Pancreas (tissue), 10 donors: ENCODE data around the gene OSBPL8. TPM values are rescaled to one million over a fixed set of nuclear protein-coding genes. Genes with fewer than 3 reads are reported as not detected.

ENCODE experiments used
- ATAC-seq, 4 donors: fragments of 200-7000 bp; cut with Tn5 transposase; one replicate each; pipeline versions ENCODE4 v1.8.0 to v1.9.1; 2020; ENCODE audit warnings: mild to moderate bottlenecking in 4 of 4, moderate library complexity in 4 of 4
- DNase-seq, 6 donors: peaks; one replicate each; pipeline ENCODE4 v3.0.0-alpha.2; 2020
- FAIRE-seq: peaks from 2 replicates; lab custom pipeline; 2012; peaks lifted over from hg19 to GRCh38; lab: Jason Lieb, UNC
- H3K27ac ChIP-seq, 4 donors: fragments of 200-600 bp; sonication (generic); 1 replicate in 3 of 4; 2 replicates in 1 of 4; pipeline versions ENCODE4 v1.5.0 to v1.8.0; 2020
- H3K27me3 ChIP-seq, 4 donors: fragments of 200-600 bp; one replicate each; pipeline ENCODE4 v1.8.0; 2021
- H3K36me3 ChIP-seq, 3 donors: fragments of 200-600 bp; sonication (generic) in 1 of 3; one replicate each; pipeline versions ENCODE4 v1.5.0 to v1.8.0; 2020 to 2021
- H3K4me1 ChIP-seq, 3 donors: fragments of 200-600 bp; one replicate each; pipeline ENCODE4 v1.8.0; 2021
- H3K4me3 ChIP-seq, 4 donors: fragments of 200-600 bp; sonication (generic) in 2 of 4; one replicate each; pipeline versions ENCODE4 v1.5.0 to v1.8.0; 2020 to 2021
- H3K9me3 ChIP-seq, 4 donors: fragments of 200-600 bp; one replicate each; pipeline ENCODE4 v1.8.0; 2021
- CTCF ChIP-seq, 4 donors: fragments of 200-600 bp; sonication (generic) in 3 of 4; IDR thresholded peaks; one replicate each; pipeline versions ENCODE4 v1.5.0 to v1.8.0; 2021; ENCODE audit warnings: antibody characterized with exemption in 4 of 4
- WGBS, 2 donors: extraction: QIAGEN DNeasy Blood & Tissue Kit; methylation state at CpG; one replicate each; pipeline ENCODE4 v1.1.7; 2013; 5-methylcytosine and 5-hydroxymethylcytosine counted together
- intact Hi-C, 3 donors: fragments of 100-400 bp; cut with DNase I; formaldehyde crosslinking; loops; one replicate each; pipeline versions ENCODE4 v1.11.1 to v1.14.2; 2022
- polyA plus RNA-seq, 2 donors: library from polyadenylated mRNA; stranded (reverse); fragments of 200-250 nt; gene quantifications; one replicate each; pipeline ENCODE4 v1.2.3, GENCODE V29; 2013
- total RNA-seq, 6 donors: library from RNA; stranded (reverse); fragmentation: NEBNext Ultra II Directional in 4 of 6; extraction: Animal tissue kit (Norgen Biotek cat#: 25700) in 4 of 6; gene quantifications; one replicate each; pipeline versions ENCODE4 v1.2.1 to v1.2.4, GENCODE V29; 2021 to 2023
- donor health status: healthy with polysubstance abuse.
- donor health status: DM: no; HTN: no; CAD: no; lungs with moderate emphysema.
- donor health status: DM: no; HTN: no; CAD: no.
- donor health status: control.
- donor health status: control.
- donor health status: Bipolar disorder and iron deficiency.
- donor health status: DM: yes; HTN: yes; CAD: no.
- donor health status: DM: no; HTN: no; CAD: no.
- donor health status: DM: no; HTN: no; CAD: no.
- donor health status: DM: yes; HTN: yes; CAD: no.

The OSBPL8 gene
- total and polyA plus RNA-seq, 8 donors = 3.6 to 39.6 (median 22.7) TPM

DNA sequence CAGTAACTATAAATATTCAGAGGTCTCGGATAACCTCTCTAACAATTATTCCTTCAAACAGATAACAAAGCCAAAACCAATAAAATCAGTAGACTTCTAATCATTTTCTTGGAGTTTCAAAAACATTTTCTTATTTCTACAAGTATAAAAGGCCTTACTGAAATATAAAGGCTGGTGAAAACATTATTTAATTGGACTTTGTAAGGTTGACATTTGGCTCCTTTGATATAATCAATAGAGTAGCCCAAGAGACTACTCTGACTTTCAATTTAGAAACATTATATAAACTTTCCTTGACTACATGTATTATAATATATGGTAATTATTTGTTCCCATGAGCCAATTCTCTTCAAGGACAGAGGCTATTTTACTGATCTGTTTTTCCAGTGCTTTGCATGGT is 68.3 kb downstream of the OSBPL8 start:
- no peaks in the 10 kb centered on the region for H3K9me3 ChIP-seq
- H3K4me3 ChIP-seq = no peak overlapping the region
- H3K27ac ChIP-seq = no peak overlapping the region
- no peak for TF ChIP-seq CTCF (IDR thresholded peaks at IDR 0.05)
- no peaks in the 10 kb centered on the region for H3K36me3 ChIP-seq
- H3K27me3 ChIP-seq = no peaks in the 10 kb centered on the region
- H3K4me1 ChIP-seq = peaks cover 0 to 3% (median 0%) of the 10 kb centered on the region in 3 donors
- FAIRE-seq (no peak), DNase-seq (no peak), ATAC-seq (no peak)
- intact Hi-C loops = no loop called here
- 96 to 97% methylated on average over 1 of the region's 1 CpG for WGBS, 2 donors

GRCh38 chr12:76490763-76491162 is 68.8 kb downstream of the OSBPL8 start:
- Histone ChIP-seq H3K27ac (no peak overlapping the region), H3K36me3 (no peaks in the 10 kb centered on the region), H3K27me3 (no peaks in the 10 kb centered on the region), H3K9me3 (no peaks in the 10 kb centered on the region), H3K4me3 (no peak overlapping the region), H3K4me1 (peaks cover 0 to 4% (median 0%) of the 10 kb centered on the region in 3 donors)
- no peak for ATAC-seq
- 96 to 98% methylated on average over 4 of the region's 4 CpGs for WGBS, 2 donors
- DNase-seq = no peak
- intact Hi-C loops = no loop called here
- no peak for TF ChIP-seq CTCF (IDR thresholded peaks at IDR 0.05)
- FAIRE-seq = no peak

DNA sequence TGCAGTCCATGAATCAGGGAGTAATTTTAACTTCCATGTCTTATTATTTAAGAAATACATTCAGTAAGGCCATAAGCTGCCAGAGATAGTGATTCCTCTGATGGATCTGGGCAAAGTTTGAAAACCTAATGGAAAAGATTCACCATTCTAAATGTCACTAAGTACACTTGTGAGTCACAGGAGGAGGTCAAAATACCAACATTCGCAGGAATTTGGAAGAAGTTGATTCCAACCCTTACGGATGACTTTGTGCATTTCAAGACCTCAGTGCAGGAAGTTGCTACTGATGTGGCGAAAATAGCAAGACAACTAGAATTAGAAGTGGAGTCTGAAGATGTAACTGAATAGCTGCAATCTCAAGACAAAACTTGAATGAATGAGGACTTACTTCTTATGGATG is 69.8 kb downstream of the OSBPL8 start:
- H3K27ac ChIP-seq = no peak overlapping the region
- no peaks in the 10 kb centered on the region for H3K9me3 ChIP-seq
- FAIRE-seq = no peak
- H3K27me3 ChIP-seq = no peaks in the 10 kb centered on the region
- DNase-seq = no peak
- ATAC-seq = no peak
- H3K4me1 ChIP-seq = peaks cover 0 to 4% (median 0%) of the 10 kb centered on the region in 3 donors
- intact Hi-C loops = no loop called here
- no peak overlapping the region for H3K4me3 ChIP-seq
- WGBS, 2 donors = 95 to 96% methylated on average over 3 of the region's 3 CpGs
- H3K36me3 ChIP-seq = no peaks in the 10 kb centered on the region
- TF ChIP-seq CTCF (IDR thresholded peaks at IDR 0.05) = no peak

DNA sequence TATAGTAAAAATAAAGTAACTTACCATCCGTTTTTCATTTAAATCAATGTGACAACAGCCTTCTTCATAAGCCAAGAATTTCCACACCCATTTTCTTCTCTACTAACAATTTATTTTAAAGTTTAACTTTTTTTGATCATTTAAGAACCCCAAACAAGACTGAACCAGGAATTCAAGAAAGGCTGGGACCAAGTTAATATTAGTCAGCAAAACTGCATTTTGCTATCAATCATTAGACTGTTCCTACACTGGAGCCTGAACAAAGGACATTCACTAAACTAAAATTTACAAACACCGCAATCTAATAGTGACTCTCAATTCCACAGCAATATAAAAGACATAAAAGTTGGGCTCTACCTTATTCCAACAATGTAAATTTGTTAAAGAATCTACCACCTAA is 73.6 kb downstream of the OSBPL8 start:
- peaks cover 0 to 4% (median 0%) of the 10 kb centered on the region in 3 donors for H3K4me1 ChIP-seq
- H3K9me3 ChIP-seq = no peaks in the 10 kb centered on the region
- intact Hi-C loops = no loop called here
- ATAC-seq = peak in 2 of 4 donors; percentile 26 to 44
- no peak overlapping the region for H3K4me3 ChIP-seq
- H3K27ac ChIP-seq = no peak overlapping the region
- H3K27me3 ChIP-seq = no peaks in the 10 kb centered on the region
- no peak for TF ChIP-seq CTCF (IDR thresholded peaks at IDR 0.05)
- FAIRE-seq = no peak
- no peaks in the 10 kb centered on the region for H3K36me3 ChIP-seq
- 41 to 52% methylated on average over 2 of the region's 2 CpGs for WGBS, 2 donors
- DNase-seq = no peak

DNA sequence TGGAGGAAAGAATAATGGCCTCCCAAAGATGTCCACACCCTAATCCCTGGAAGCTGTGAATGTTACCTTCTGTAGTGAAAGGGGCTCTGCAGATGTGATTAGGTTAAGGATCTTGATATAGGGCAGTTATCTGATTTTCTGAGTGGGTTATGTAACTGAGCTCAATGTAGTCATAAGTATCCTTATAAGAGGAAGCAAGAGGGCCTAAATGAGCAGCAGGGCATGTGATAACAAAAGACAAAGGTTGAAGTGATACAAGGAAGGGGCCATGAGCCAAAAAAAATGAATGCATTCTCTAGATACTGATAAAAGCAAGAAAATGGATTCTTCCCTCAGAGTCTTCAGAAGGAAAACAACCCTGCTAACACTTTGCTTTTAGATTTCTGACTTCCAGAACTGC is 78.8 kb downstream of the OSBPL8 start:
- ATAC-seq (no peak), FAIRE-seq (no peak), DNase-seq (no peak)
- H3K4me1 ChIP-seq = no peaks in the 10 kb centered on the region
- no peak for TF ChIP-seq CTCF (IDR thresholded peaks at IDR 0.05)
- no peaks in the 10 kb centered on the region for H3K27me3 ChIP-seq
- no peaks in the 10 kb centered on the region for H3K9me3 ChIP-seq
- intact Hi-C loops = no loop called here
- no peak overlapping the region for H3K4me3 ChIP-seq
- H3K36me3 ChIP-seq = no peaks in the 10 kb centered on the region
- H3K27ac ChIP-seq = no peak overlapping the region
